ENCODE results near the gene TMEM150A. TPM values are rescaled to one million over a fixed set of nuclear protein-coding genes. Genes with fewer than 3 reads are reported as not detected.
A peak's percentile ranks its signal among the peaks of the same experiment; 100 is the strongest.

TMEM150A gene
- total and polyA plus RNA-seq, 2 of the 13 experiments (the other 11 are each of a cell fraction or from before 2014, with no cell fraction given) = 30.1 to 70.4 TPM

GRCh38 chr2:85551698-85552678 lies 50.5 kb downstream of the TMEM150A start (continued):
- TF ChIP-seq ZNF280D (CRISPR knock-in tag; IDR thresholded peaks at IDR 0.05) (no peak), ZSCAN25 (CRISPR knock-in tag; IDR thresholded peaks at IDR 0.05) (no peak), CBX1 (IDR thresholded peaks at IDR 0.05; ENCODE audit: low read depth) (no peak), ARNT2 (CRISPR knock-in tag; IDR thresholded peaks at IDR 0.05; ENCODE audit: low read depth) (no peak; the same call in 1 of the 2 replicates), ZMYM2 (CRISPR knock-in tag; IDR thresholded peaks at IDR 0.05) (no peak), REXO4 (CRISPR knock-in tag; IDR thresholded peaks at IDR 0.05; ENCODE audit: borderline replicate concordance) (no peak), KLF12 (CRISPR knock-in tag; IDR thresholded peaks at IDR 0.05; ENCODE audit: borderline replicate concordance) (no peak), KMT2A (CRISPR knock-in tag; IDR thresholded peaks at IDR 0.05) (no peak), ZNF629 (CRISPR knock-in tag; conservative IDR thresholded peaks at IDR 0.05) (no peak), FOXP1 (IDR thresholded peaks at IDR 0.05) (no peak), FOXP1 (CRISPR knock-in tag; IDR thresholded peaks at IDR 0.05) (no peak), RARA (CRISPR knock-in tag; IDR thresholded peaks at IDR 0.05) (0 out of 2 replicates have a peak, but pooled peaks have one; percentile 10), ZNF570 (CRISPR knock-in tag; IDR thresholded peaks at IDR 0.05; ENCODE audit: borderline replicate concordance) (no peak), SRSF1 (optimal IDR thresholded peaks at IDR 0.05; ENCODE audit: low read depth, low read length) (no peak), MAFG (CRISPR knock-in tag; IDR thresholded peaks at IDR 0.05) (no peak), ZNF709 (CRISPR knock-in tag; IDR thresholded peaks at IDR 0.05) (no peak), ZBTB20 (CRISPR knock-in tag; IDR thresholded peaks at IDR 0.05; ENCODE audit: borderline replicate concordance, low read depth) (no peak), ETV6 (CRISPR knock-in tag; conservative IDR thresholded peaks at IDR 0.05) (no peak), NCOA2 (CRISPR knock-in tag; IDR thresholded peaks at IDR 0.05) (no peak), HMGXB4 (CRISPR knock-in tag; IDR thresholded peaks at IDR 0.05; ENCODE audit: borderline replicate concordance in 1 of 2, low read depth in 1 of 2) (peak; percentile 24 to 58; a peak in 2 of 4 replicates), ZNF205 (CRISPR knock-in tag; IDR thresholded peaks at IDR 0.05) (0 out of 2 replicates have a peak, but pooled peaks have one; percentile 41), PRDM4 (CRISPR knock-in tag; IDR thresholded peaks at IDR 0.05; ENCODE audit: borderline replicate concordance) (no peak), MYNN (CRISPR knock-in tag; IDR thresholded peaks at IDR 0.05; ENCODE audit: low read depth) (no peak)
